Measurements from ENCODE around the gene AADACL3.
"Not testable (repeated sequence)": the region's sequence is repeated elsewhere in the genome, so short reads cannot be mapped to it uniquely, and the experiment has no call there.

The AADACL3 gene

DNA sequence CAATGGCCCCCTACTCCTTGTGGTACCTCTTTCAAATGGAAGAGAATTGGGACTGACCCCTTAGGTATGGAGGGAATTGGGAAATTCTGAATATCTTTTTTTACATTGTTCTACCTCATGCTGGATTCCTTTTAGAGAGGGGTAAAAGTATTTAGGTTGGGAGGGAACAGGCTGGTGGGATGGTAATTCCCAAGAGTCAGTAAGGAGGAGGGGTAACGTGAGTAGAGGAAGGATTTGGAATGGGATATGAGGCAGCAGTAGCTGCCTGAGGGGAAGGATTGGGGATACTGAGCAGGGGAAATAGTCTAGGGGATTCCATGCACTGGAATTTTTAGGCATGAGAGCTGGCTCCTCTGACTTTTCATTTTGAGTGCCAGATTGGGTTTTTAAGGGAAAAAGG lies 3.8 kb upstream of the AADACL3 start:
- no peak overlapping the region for H3K4me3 ChIP-seq (ENCODE audit: low read depth, low read length)
- DNase-seq = no peak
- H3K4me1 ChIP-seq = no peaks in the 10 kb centered on the region
- TF ChIP-seq CTCF (IDR thresholded peaks at IDR 0.05; ENCODE audit: low read depth, low read length) = no peak
- no peaks in the 10 kb centered on the region for H3K27me3 ChIP-seq
- no peaks in the 10 kb centered on the region for H3K36me3 ChIP-seq
- H3K9me3 ChIP-seq = no peaks in the 10 kb centered on the region

GRCh38 chr1:12712929-12713328 lies 3.0 kb upstream of the AADACL3 start:
- Histone ChIP-seq H3K4me3 (ENCODE audit: low read depth, low read length) (no peak overlapping the region), H3K9me3 (no peaks in the 10 kb centered on the region), H3K36me3 (no peaks in the 10 kb centered on the region), H3K27me3 (no peaks in the 10 kb centered on the region), H3K4me1 (no peaks in the 10 kb centered on the region)
- no peak for DNase-seq
- no peak for TF ChIP-seq CTCF (IDR thresholded peaks at IDR 0.05; ENCODE audit: low read depth, low read length)

DNA sequence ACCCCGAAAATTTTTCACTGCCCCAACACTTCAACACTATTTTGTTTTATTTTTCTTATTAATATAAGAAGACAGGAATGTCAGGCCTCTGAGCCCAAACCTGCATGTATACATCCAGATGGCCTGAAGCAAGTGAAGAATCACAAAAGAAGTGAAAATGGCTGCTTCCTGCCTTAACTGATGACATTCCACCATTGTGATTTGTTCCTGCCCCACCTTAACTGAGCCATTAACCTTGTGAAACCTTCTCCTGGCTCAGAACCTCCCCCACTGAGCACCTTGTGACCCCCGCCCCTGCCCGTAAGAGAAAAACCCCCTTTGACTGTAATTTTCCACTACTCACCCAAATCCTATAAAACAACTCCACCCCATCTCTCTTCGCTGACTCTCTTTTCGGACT lies 2.3 kb upstream of the AADACL3 start:
- DNase-seq; H3K36me3 ChIP-seq; H3K4me1 ChIP-seq; H3K27me3 ChIP-seq; H3K4me3 ChIP-seq (ENCODE audit: low read depth, low read length); H3K9me3 ChIP-seq: not testable (repeated sequence)

GRCh38 chr1:12714710-12715475 lies 1.0 kb upstream of the AADACL3 start:
- Histone ChIP-seq H3K27me3 (no peaks in the 10 kb centered on the region), H3K4me3 (ENCODE audit: low read depth, low read length) (no peak overlapping the region), H3K4me1 (no peaks in the 10 kb centered on the region), H3K36me3 (no peaks in the 10 kb centered on the region), H3K9me3 (no peaks in the 10 kb centered on the region)
- no peak for TF ChIP-seq CTCF (IDR thresholded peaks at IDR 0.05; ENCODE audit: low read depth, low read length)
- no peak for DNase-seq

- Histone ChIP-seq H3K9me3 (no peaks in the 10 kb centered on the region), H3K36me3 (no peaks in the 10 kb centered on the region), H3K27me3 (no peaks in the 10 kb centered on the region), H3K4me3 (ENCODE audit: low read depth, low read length) (no peak overlapping the region), H3K4me1 (no peaks in the 10 kb centered on the region)
- no peak for TF ChIP-seq CTCF (IDR thresholded peaks at IDR 0.05; ENCODE audit: low read depth, low read length)
- DNase-seq = no peak
Measured at GRCh38 chr1:12717301-12717838, 1.5 kb downstream of the AADACL3 start.

DNA sequence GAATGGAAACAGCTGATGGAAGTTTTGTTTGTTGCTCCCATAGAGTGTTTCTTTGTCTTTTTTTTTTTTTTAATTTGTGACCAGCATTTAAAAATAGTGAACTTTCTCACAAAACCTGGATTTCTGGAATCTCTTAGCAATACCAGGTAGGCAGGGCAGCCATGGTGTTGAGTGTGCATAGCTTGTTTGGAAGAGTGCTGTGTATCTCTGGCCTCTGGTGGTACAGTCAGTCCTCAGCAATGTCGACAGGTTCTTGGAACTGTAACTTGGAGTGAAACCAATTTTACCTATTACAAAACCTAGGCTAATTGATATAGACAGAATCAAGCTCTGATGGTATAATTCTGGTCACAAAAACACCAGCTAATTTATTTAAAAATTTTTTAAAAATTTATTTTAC lies 6.7 kb downstream of the AADACL3 start:
- Histone ChIP-seq H3K4me1 (no peaks in the 10 kb centered on the region), H3K27me3 (no peaks in the 10 kb centered on the region), H3K9me3 (no peaks in the 10 kb centered on the region), H3K36me3 (no peaks in the 10 kb centered on the region), H3K4me3 (ENCODE audit: low read depth, low read length) (no peak overlapping the region)
- DNase-seq = no peak
- no peak for TF ChIP-seq CTCF (IDR thresholded peaks at IDR 0.05; ENCODE audit: low read depth, low read length)
